Effector CD8-positive, alpha-beta T cell (primary cell): ENCODE measurements around the gene ART1.

Source experiments
- DNase-seq: peaks from one replicate; lab custom pipeline; 2025; lab: John Stamatoyannopoulos, UW

Gene ART1

GRCh38 chr11:3666023-3666530 is 21.1 kb downstream of the ART1 start:
- DNase-seq: no peak

GRCh38 chr11:3667149-3668035 is 22.5 kb downstream of the ART1 start:
- DNase-seq: no peak

GRCh38 chr11:3669128-3669527 is 24.2 kb downstream of the ART1 start:
- DNase-seq: no peak

GRCh38 chr11:3669742-3670183 is 24.8 kb downstream of the ART1 start:
- DNase-seq: no peak

GRCh38 chr11:3671334-3672254 is 26.7 kb downstream of the ART1 start, which contains the start of gene CHRNA10:
Gene CHRNA10, minus strand, starts transcription at chr11:3671384. Its CDS starts 72 bp downstream, at chr11:3671312.
- DNase-seq: no peak

- DNase-seq: no peak
These were observed 29.3 kb downstream of the ART1 start for GRCh38 chr11:3674189-3674588.

GRCh38 chr11:3675971-3676370 is 31.0 kb downstream of the ART1 start:
- no peak for DNase-seq

GRCh38 chr11:3679077-3679476 is 34.1 kb downstream of the ART1 start:
- no peak for DNase-seq

GRCh38 chr11:3683039-3683438 is 38.1 kb downstream of the ART1 start:
- DNase-seq: no peak

- no peak for DNase-seq
These were observed 39.3 kb downstream of the ART1 start for GRCh38 chr11:3684129-3684818.

- DNase-seq: no peak
These were observed 39.9 kb downstream of the ART1 start for GRCh38 chr11:3684819-3685172.

- DNase-seq: no peak
These were observed 41.0 kb downstream of the ART1 start for GRCh38 chr11:3685923-3686322.

GRCh38 chr11:3686751-3687150 is 41.8 kb downstream of the ART1 start:
- no peak for DNase-seq

- no peak for DNase-seq
These were observed 55.5 kb downstream of the ART1 start for GRCh38 chr11:3700410-3700809.

GRCh38 chr11:3700910-3701309 is 56.0 kb downstream of the ART1 start:
- no peak for DNase-seq

GRCh38 chr11:3703383-3703782 is 58.5 kb downstream of the ART1 start:
- DNase-seq: no peak

- no peak for DNase-seq
These were observed 62.2 kb downstream of the ART1 start for GRCh38 chr11:3707176-3707575.

- no peak for DNase-seq
These were observed 65.0 kb downstream of the ART1 start for GRCh38 chr11:3709977-3710376.

- no peak for DNase-seq
These were observed 65.7 kb downstream of the ART1 start for GRCh38 chr11:3710485-3711259.

GRCh38 chr11:3712274-3712673 is 67.3 kb downstream of the ART1 start:
- DNase-seq: no peak
